SK-N-SH treated with all-trans-retinoic acid at 6 μM for 48 hours (cell line): ENCODE data around the gene TMEM203.

Source experiments
- ATAC-seq: fragments of 200-7000 bp; cut with Tn5 transposase; 3 replicates; pipeline ENCODE4 v1.9.1; 2020; ENCODE audit warnings: mild to moderate bottlenecking, moderate library complexity
- ARNTL ChIP-seq: fragments of 450-650 bp; formaldehyde crosslinking; IDR thresholded peaks from 2 replicates; pipeline ENCODE4 v1.5.0; 2020; ENCODE audit warnings: low read depth, mild to moderate bottlenecking, moderate library complexity, borderline replicate concordance
- BACH2 ChIP-seq: fragments of 250-450 bp; sonication (Bioruptor Pico); IDR thresholded peaks from 2 replicates; pipeline ENCODE4 v1.9.0; 2021; ENCODE audit warnings: mild to moderate bottlenecking, borderline replicate concordance
- CREB5 ChIP-seq: fragments of 250-450 bp; sonication (Bioruptor Pico); IDR thresholded peaks from 2 replicates; pipeline ENCODE4 v1.5.1; 2020; ENCODE audit warnings: low read depth, mild to moderate bottlenecking, moderate library complexity
- CSDC2 ChIP-seq: fragments of 250-450 bp; sonication (Bioruptor Pico); IDR thresholded peaks from 2 replicates; pipeline ENCODE4 v1.5.0; 2020; ENCODE audit warnings: mild to moderate bottlenecking, moderate library complexity
- ESRRG ChIP-seq: fragments of 250-450 bp; sonication (Bioruptor Pico); IDR thresholded peaks from 2 replicates; pipeline ENCODE4 v1.6.1; 2021; ENCODE audit warnings: mild to moderate bottlenecking
- GLIS3 ChIP-seq: fragments of 250-450 bp; sonication (Bioruptor Pico); IDR thresholded peaks from 2 replicates; pipeline ENCODE4 v1.5.0; 2020; ENCODE audit warnings: mild to moderate bottlenecking, moderate library complexity
- ISL1 ChIP-seq: fragments of 250-450 bp; sonication (Bioruptor Pico); IDR thresholded peaks from 2 replicates; pipeline ENCODE4 v2.1.2; 2022; ENCODE audit warnings: mild to moderate bottlenecking, moderate library complexity
- OSR1 ChIP-seq: fragments of 250-450 bp; sonication (Bioruptor Pico); IDR thresholded peaks from 2 replicates; pipeline ENCODE4 v1.8.0; 2022; ENCODE audit warnings: moderate library complexity, mild to moderate bottlenecking, inconsistent platforms
- PATZ1 ChIP-seq: fragments of 250-450 bp; sonication (Bioruptor Pico); IDR thresholded peaks from 2 replicates; pipeline ENCODE4 v1.8.0; 2020; ENCODE audit warnings: mild to moderate bottlenecking, moderate library complexity, borderline replicate concordance
- PPARA ChIP-seq: fragments of 250-450 bp; sonication (Bioruptor Pico); IDR thresholded peaks from 2 replicates; pipeline ENCODE4 v1.5.0; 2020; ENCODE audit warnings: mild to moderate bottlenecking, borderline replicate concordance
- RARB ChIP-seq: fragments of 250-450 bp; sonication (Bioruptor Pico); IDR thresholded peaks from 2 replicates; pipeline ENCODE4 v1.8.0; 2021; ENCODE audit warnings: mild to moderate bottlenecking, moderate library complexity
- SNAI2 ChIP-seq: fragments of 250-450 bp; sonication (Bioruptor Pico); IDR thresholded peaks from 2 replicates; pipeline ENCODE4 v1.5.0; 2020; ENCODE audit warnings: mild to moderate bottlenecking, moderate library complexity
- TCF4 ChIP-seq: fragments of 250-450 bp; sonication (Bioruptor Pico); IDR thresholded peaks from 2 replicates; pipeline ENCODE4 v1.8.0; 2021; ENCODE audit warnings: mild to moderate bottlenecking, moderate library complexity, borderline replicate concordance
- TOX ChIP-seq: fragments of 250-450 bp; sonication (Bioruptor Pico); IDR thresholded peaks from 2 replicates; pipeline ENCODE4 v1.8.0; 2021; ENCODE audit warnings: mild to moderate bottlenecking, moderate library complexity, borderline replicate concordance
- ZC3H10 ChIP-seq: fragments of 250-450 bp; sonication (Bioruptor Pico); IDR thresholded peaks from 2 replicates; pipeline ENCODE4 v1.5.1; 2021; ENCODE audit warnings: mild to moderate bottlenecking, moderate library complexity
- ZFP3 ChIP-seq: fragments of 250-450 bp; sonication (Bioruptor Pico); IDR thresholded peaks from 2 replicates; pipeline ENCODE4 v1.5.0; 2020; ENCODE audit warnings: mild to moderate bottlenecking, moderate library complexity
- ZFP30 ChIP-seq: fragments of 450-650 bp; formaldehyde crosslinking; IDR thresholded peaks from 2 replicates; pipeline ENCODE4 v1.5.0; 2022; ENCODE audit warnings: mild to moderate bottlenecking, moderate library complexity
- ZNF565 ChIP-seq: fragments of 450-650 bp; formaldehyde crosslinking; conservative IDR thresholded peaks from 2 replicates; pipeline ENCODE4 v1.5.0; 2020; ENCODE audit warnings: low read depth, mild to moderate bottlenecking, moderate library complexity
- ZNF70 ChIP-seq: fragments of 450-650 bp; formaldehyde crosslinking; IDR thresholded peaks from 2 replicates; pipeline ENCODE4 v1.5.0; 2020; ENCODE audit warnings: mild to moderate bottlenecking, moderate library complexity
- ZNF8 ChIP-seq: fragments of 450-650 bp; formaldehyde crosslinking; IDR thresholded peaks from 2 replicates; pipeline ENCODE4 v1.5.0; 2020; ENCODE audit warnings: mild to moderate bottlenecking, moderate library complexity
- TF ChIP-seq, protein P1 (sequence below): fragments of 250-450 bp; sonication (Bioruptor Pico); IDR thresholded peaks from 2 replicates; pipeline ENCODE4 v1.8.0; 2021; ENCODE audit warnings: low read depth, mild to moderate bottlenecking, moderate library complexity, borderline replicate concordance
- TF ChIP-seq, protein P2 (sequence below): fragments of 250-450 bp; sonication (Bioruptor Pico); IDR thresholded peaks from 2 replicates; pipeline ENCODE4 v1.5.1; 2021; ENCODE audit warnings: mild to moderate bottlenecking, moderate library complexity

The TMEM203 gene

DNA sequence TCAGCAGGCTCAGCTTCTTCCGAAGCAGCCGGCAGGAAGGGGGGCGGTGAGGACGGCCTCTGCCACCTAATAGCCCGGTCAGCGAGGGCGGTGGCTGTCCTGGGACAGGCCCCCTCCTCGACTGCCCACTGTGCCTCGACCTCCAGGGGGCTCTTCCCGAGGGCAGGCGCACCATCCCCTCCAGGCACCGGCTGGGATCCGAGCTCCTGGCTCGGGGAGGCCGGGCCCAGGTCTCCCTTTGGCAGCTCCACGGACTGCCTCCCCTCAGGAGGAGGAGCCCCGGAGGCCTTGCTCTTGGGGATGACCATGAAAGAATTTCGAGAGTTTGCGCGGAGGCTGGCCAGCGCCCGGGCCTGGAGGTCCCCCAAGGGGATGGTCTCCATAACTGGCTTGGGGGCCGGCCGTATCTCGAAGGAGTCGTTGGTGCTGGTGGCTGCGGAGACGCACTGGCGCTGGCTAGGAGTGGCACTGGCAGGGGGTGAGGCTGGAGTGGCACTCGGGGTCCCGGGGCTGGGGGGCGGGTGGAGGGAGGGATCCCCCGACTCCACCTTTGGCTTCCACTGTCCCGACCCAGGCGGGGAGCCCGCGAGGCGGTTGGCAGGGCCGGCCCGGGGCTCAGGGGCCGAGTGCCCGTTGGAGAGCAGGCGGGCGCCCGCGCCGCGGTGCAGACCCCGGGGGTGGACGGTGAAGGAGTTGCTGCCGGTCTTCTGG lies 5.9 kb downstream of the TMEM203 start:
- ATAC-seq, result no peak
- TF ChIP-seq ZFP3 (CRISPR knock-in tag) (no peak), BACH2 (CRISPR knock-in tag) (no peak), ZFP30 (CRISPR knock-in tag) (no peak), TOX (CRISPR knock-in tag) (no peak), CREB5 (CRISPR knock-in tag) (no peak), ESRRG (CRISPR knock-in tag) (no peak), TCF4 (CRISPR knock-in tag) (no peak), ARNTL (CRISPR knock-in tag) (no peak), CSDC2 (CRISPR knock-in tag) (no peak), ZNF8 (no peak), ZNF565 (CRISPR knock-in tag) (no peak), ZNF70 (no peak), ISL1 (CRISPR knock-in tag) (no peak), SNAI2 (CRISPR knock-in tag) (no peak), OSR1 (CRISPR knock-in tag) (no peak), ZC3H10 (no peak), RARB (CRISPR knock-in tag) (no peak)
- TF ChIP-seq, protein P1, sequence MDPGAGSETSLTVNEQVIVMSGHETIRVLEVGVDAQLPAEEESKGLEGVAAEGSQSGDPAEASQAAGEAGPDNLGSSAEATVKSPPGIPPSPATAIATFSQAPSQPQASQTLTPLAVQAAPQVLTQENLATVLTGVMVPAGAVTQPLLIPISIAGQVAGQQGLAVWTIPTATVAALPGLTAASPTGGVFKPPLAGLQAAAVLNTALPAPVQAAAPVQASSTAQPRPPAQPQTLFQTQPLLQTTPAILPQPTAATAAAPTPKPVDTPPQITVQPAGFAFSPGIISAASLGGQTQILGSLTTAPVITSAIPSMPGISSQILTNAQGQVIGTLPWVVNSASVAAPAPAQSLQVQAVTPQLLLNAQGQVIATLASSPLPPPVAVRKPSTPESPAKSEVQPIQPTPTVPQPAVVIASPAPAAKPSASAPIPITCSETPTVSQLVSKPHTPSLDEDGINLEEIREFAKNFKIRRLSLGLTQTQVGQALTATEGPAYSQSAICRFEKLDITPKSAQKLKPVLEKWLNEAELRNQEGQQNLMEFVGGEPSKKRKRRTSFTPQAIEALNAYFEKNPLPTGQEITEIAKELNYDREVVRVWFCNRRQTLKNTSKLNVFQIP (CRISPR knock-in tag), result no peak
- TF ChIP-seq, protein P2, sequence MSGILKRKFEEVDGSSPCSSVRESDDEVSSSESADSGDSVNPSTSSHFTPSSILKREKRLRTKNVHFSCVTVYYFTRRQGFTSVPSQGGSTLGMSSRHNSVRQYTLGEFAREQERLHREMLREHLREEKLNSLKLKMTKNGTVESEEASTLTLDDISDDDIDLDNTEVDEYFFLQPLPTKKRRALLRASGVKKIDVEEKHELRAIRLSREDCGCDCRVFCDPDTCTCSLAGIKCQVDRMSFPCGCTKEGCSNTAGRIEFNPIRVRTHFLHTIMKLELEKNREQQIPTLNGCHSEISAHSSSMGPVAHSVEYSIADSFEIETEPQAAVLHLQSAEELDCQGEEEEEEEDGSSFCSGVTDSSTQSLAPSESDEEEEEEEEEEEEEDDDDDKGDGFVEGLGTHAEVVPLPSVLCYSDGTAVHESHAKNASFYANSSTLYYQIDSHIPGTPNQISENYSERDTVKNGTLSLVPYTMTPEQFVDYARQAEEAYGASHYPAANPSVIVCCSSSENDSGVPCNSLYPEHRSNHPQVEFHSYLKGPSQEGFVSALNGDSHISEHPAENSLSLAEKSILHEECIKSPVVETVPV, result no peak

- no peak for TF ChIP-seq RARB (CRISPR knock-in tag)
- TF ChIP-seq TOX (CRISPR knock-in tag), result no peak
- no peak for TF ChIP-seq ZFP30 (CRISPR knock-in tag)
- no peak for TF ChIP-seq GLIS3
- no peak for TF ChIP-seq ZNF8
- no peak for TF ChIP-seq OSR1 (CRISPR knock-in tag)
- no peak for TF ChIP-seq PATZ1 (CRISPR knock-in tag)
- no peak for TF ChIP-seq ZFP3 (CRISPR knock-in tag)
- no peak for TF ChIP-seq ISL1 (CRISPR knock-in tag)
- no peak for TF ChIP-seq SNAI2 (CRISPR knock-in tag)
- TF ChIP-seq ZC3H10, result no peak
- no peak for TF ChIP-seq CREB5 (CRISPR knock-in tag)
- no peak for TF ChIP-seq PPARA (CRISPR knock-in tag)
- TF ChIP-seq ZNF70, result no peak
- TF ChIP-seq, protein P2, result no peak
- TF ChIP-seq CSDC2 (CRISPR knock-in tag), result no peak
- TF ChIP-seq, all 23 proteins: peak for 0
- ATAC-seq, result no peak
These were observed 6.6 kb downstream of the TMEM203 start for GRCh38 chr9:137198902-137199283.
